NOMO-1 treated with DMSO at 0.1 percent for 48 hours (cell line): Measurements from ENCODE around the gene SCUBE1.

Experiments used
- DNase-seq: peaks from one replicate; lab custom pipeline; 2025; ENCODE audit not compliant: unreplicated experiment; lab: John Stamatoyannopoulos, UW

Gene SCUBE1

DNA sequence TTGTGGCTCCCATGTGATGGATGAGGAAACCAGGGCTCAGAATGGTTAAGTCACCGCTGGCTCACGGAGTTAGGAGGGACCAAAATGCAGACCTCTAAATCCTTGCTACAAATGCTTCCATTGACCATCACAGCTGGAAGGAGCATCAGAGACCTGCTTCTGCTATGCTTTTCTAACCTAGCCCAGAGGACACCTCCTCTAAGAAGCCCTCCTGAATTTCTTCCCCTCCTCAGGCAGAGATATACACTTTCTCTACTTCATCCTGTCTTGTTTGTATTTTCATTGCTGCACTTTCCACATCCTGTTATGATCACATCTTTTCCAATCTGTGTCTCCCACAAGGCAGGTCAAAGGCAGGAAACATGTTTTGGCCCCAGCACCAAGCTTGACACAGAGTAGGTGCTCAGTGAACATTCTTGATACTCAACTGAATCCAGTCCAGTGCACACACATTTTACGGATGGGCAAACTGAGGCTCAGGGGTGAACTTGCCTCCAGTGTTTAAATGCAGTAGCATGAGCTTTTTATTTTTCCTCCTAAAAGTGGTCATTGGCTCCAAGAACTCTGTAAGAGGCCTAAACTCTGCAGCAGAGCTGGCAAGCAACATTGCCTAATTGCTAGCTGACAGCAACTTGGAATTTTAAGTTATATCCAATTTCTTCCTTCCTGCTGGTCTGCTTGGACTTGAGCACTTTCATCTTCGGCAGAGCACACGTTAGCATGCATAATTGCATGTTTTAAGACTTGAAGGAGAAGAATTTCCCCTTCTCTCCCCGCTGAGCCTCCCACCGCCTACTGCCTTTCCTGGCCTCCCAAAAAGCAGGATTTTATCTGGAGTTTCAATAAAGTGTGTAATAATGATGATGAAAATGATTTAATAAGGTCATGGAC, 12.7 kb downstream of the SCUBE1 start:
- DNase-seq: no peak

DNA sequence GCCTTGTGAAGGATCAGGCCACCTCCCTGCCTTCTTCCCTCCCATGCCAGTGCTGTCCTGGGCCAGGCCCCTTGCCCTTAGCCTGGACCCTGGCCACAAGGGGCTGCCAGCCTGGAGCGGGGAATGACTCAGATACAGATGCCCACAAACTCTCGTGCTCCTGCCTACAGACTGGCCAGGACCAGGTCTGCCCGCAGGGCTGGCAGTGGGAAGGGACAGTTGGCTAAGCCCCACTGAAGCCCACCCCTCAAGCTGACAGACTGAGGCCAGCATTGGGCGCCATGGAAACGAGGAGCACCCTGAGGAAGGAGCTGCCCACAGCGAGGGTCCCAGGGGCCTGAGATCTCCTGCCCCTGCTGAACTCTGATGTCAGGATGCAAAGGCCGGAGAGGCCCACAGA, 14.1 kb downstream of the SCUBE1 start:
- no peak for DNase-seq

DNA sequence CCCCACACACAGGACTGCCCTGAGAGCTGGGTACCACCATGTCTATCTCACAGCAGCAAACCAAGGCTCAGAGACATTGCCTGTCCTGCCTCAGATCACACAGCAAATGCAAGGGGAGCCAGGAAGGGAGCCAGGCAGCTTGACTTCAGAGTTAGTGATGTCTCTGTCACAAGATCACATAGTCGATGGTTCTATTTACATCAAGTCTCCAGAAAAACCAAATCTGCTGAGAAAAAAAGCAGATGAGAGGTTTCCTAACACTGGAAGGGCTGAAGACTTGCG, 16.1 kb downstream of the SCUBE1 start:
- no peak for DNase-seq

DNA sequence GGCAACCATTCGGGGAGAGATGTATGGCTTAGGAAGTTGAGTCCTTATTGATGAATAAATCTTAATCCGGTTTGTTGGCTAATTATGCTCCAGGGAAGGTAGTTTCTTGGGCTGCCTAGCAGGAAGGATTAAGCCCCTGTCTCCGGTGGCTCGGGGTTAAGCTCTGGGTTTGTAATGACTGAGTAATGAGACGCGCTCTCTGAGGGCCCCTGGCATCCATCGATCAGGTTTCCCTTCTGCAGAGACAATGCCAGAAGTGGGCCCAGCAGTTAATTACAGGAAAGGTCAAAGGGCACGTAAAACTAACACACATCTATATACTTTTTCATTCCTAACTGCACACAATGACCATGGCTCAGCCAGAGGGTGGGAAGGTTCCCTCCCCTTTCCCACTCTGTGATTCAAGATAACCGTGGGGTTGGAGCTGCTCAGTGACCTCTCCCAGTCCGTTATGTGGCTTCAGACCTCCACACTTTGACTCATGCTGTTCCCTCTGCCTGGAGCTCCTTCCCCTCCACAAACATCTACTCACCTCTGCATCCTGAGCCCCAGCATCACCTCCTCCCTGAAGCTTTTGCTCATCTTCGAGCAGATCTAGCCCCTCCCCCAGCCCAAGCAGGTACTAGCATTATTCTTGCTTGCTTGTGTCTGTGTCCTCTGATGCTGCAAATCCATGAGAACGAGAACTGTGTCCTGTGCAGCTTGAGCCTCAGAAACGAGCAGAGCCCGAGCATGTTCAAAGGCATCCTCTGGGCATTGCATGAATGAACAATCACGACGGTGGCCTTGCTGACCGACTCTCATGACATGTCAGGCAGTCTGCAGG, 16.6 kb downstream of the SCUBE1 start:
- no peak for DNase-seq

DNA sequence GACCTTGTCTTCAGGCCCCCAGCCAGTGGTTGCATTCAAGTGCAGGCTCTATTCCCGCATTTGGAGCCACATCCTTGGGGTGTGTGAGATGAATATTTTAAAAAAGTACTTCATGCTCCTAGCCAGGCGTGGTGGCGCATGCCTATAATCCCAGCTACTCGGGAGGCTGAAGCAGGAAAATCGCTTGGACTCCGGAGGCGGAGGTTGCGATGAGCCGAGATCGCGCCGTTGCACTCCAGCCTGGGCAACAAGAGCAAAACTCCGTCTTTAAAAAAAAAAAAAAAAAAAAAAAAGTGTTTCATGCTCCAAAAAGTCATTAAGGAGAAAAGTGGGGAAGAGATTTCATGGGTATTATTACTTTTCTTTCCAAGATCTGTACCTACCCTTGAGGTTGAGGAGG, 18.0 kb downstream of the SCUBE1 start:
- DNase-seq: no peak

DNA sequence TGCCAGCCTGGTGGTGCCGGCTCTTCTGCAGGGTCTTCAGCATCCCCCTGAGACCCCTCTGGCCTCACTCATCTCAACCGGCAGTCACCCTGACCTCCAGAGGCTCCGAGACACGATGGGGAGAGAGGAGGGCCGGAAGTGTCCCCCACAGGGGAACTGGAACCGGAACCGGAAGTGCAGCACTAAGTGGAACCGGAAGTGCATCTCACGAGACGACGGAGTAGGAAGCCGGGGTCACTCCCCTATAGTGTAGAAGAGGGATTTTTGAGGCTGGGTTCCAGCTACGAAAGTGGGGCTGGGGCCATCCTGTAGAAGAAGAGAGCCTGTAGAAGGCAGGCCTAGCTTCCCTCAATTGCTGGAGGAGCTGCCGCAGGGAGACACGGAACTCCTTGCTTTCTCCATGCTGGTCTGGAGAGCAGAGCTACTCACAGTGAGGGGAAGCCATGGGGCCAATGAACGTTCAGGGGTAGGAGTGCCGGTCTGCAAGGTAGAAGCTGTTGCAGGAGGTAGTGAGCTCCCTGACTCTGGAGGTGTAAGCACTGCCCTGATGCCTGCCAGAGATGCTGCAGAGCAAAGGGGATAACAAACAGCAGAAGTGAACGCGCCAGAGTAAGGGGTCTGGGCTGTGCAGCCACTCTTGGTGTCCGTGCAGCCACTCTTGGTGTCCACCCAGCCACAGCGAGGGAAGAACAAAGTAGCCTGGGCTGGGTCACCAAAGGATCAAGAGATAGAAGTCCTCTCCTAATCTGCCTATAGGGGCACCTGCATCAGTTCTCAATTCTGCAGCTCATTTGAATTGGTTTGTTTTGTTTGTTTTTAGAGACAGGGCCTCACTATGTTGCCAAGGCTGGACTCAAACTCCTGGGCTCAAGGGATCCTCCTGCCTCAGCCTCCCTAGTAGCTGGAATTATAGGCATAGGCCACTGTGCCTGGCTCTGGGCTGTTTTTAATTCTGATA, 21.9 kb downstream of the SCUBE1 start:
- DNase-seq: peak; percentile 34

DNA sequence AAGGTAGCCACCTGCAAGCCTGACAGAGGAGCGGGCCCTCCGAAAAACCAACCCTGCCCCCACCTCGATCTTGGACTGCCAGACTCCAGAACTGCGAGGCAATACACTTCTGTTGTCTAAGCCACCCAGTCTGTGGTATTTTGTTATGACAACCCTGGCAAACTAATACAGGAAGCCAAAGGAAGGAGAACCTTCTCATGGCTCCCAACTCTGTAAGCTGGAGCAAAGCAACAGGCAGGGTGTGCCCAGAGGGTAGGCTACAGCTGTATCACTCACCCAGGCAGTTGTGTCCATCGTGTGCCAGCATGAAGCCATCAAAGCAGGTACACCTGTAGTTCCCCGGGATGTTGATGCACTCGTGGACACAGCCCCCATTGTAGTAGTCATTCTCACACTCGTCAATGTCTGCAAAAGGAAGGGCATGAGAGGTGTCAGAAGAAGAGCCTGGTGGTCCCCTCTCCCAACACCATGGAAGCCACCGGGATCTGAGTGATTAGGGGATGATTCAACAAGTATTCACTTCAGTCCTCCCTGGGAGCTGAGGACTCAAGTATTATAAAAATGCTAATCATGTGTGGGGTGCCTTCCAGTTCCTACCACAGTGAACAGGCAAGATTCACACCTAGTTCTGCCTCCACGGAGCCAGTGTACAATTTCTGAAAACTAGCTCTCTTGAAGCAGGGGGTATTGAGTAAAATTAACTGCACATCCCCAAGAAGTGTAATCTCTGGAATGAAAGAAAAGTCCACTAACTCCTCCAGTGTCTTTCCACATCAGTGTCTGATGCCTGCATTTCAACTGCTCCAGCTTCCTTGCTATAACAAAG, 23.3 kb downstream of the SCUBE1 start:
- no peak for DNase-seq

DNA sequence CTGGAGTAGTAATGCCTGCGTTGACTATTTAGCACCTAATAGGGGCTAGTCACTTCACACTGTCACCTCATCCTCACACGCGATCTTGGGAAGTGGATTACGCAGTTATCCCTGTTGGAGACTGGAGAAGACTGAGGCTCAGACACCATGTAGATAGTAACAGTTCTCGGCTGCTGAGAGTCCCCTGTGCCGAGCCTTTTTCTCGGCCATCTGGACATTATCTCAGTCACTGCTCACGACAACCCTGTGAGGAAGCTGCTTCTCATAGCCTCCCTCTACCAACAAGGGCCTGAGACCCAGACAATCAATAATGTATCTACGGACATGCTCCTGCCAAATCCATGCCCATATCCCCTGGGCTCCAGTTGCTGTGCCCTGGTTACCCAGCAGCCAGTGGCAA, 25.9 kb downstream of the SCUBE1 start:
- no peak for DNase-seq

DNA sequence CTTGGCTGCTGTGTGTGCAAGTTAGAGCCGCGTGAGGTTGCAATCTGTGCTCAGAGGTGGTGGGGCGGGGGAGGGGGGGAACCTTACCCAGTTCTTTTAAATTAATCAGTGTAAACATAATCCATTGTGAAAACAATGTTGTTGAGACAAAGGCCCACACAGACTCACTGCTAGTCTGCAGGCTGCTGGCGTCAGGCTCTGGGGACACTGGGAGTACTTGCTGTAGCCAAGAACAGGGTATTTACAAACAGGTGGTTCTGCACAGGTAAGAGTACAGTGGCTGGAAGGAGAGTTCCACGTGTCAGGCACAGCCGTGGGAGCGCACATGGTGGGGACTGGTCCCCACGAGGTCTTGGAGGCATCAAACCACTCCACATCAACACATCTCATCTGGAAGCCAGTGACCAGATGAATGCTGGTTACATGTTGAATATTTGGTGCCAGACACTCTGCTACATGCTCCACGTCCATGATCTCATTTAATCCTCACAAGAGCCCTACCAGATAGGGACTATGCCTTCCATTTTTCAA, 27.4 kb downstream of the SCUBE1 start:
- no peak for DNase-seq

DNA sequence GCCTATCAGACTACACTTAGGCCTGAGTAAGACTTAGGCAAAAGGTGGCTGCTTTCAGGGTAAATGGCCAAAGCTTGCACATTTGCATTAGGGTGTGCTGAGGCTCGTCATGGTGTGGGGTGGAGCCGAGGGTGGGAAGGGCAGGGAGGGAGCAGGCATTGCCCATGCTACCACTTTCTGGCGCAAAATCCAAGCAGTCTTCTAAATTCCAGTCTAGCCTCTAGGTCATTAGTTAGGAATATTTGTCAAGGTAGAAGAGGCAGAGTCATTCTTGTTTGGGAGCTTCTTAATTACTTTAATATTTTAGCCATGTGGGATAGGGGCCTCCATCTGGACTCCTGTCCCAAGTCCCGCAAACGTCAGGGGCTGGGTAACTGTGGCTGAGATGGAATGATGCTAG, 28.6 kb downstream of the SCUBE1 start:
- no peak for DNase-seq

DNA sequence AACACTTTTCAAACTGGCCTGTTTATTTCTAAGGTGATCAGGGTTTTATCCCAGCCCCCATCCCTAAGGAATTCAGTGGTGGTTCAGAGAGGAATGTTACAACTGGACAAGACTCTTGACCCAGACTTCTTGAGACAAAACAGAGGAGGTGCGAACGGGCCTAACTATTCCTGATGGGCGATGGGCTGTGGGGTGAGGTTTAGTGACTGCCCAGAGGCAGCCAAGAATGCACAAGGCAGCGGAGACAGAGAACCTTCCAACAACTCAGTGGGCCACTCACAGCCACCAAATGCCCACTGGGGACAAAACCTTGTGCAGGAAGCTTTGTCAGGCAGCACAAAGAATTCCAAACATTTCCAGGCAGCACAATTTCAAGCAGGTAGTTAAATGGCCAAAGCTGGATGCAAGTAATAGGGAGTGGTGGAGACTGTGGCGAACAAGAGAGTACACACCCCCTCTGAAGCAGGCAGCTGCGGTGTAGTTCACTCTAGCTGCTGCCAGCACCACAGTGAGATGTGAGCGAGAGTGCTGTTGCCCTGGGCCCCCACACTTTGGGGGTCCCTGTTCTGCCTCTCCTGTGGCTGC, 29.2 kb downstream of the SCUBE1 start:
- no peak for DNase-seq

DNA sequence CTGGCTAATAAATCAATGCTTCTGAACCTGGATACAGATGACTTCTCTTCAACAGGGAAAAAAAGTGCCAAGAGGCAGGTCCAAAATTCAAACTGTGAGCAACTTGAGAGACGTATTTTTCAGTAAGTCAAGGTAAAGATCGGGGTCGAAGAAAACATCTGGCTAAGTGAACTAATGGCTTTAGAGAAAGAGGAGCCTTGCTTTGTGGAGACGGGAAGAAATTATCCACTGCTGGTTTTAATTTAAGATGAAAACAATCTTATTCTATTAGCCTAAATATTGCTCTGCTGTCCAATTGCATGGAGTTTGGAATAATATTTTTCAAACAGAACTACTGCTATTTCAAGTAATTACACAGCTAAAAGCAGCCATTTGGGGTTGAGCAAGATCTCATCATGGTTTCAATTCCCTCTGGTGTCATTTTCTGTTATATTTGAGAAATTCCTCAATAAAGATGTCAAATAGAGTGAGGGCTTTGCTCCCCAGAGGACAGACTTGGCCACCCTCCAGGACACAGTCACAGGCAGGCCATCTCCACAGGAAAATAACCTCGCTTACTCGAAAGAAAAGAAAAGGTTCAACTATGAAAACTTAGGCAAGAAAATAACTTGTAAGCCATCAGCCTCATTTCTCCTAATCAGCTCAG, 29.8 kb downstream of the SCUBE1 start:
- DNase-seq: peak; percentile 85

DNA sequence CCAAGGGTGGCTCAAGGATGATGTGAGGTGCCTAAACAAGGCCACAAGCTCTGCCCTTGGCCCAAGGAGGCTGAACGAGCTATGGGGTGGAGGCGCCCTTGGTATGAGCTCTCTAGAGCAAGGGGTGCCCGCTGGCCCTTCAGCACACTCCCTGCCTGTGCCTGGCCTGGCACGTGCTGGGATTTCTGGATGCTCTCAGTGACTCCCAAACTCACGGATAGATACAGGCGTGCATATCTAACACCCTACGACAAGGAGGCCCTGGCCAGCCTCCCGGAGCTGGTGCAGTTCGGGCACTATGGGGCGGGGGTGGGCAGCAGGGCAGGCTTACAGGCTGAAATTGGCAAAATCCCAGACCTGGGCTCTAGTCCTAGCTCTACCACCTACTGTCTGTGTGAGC, 30.6 kb downstream of the SCUBE1 start:
- DNase-seq: no peak

DNA sequence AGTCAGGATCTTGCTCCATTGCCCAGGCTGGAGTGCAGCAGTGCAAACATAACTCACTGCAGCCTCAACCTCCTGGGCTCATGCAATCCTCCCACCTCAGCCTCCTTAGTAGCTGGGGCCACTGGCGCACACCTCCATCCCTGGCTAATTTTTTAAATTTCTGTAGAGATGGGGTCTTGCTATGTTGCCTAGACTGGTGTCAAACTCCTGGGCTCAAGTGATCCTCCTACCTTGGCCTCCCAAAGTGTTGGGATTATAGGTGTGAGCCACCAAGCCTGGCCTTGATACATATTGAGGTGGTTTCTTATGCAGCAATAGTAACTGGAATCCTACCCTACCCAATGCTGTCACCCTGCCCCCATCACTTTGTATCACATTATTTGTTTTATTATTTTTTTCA, 32.4 kb downstream of the SCUBE1 start:
- no peak for DNase-seq

DNA sequence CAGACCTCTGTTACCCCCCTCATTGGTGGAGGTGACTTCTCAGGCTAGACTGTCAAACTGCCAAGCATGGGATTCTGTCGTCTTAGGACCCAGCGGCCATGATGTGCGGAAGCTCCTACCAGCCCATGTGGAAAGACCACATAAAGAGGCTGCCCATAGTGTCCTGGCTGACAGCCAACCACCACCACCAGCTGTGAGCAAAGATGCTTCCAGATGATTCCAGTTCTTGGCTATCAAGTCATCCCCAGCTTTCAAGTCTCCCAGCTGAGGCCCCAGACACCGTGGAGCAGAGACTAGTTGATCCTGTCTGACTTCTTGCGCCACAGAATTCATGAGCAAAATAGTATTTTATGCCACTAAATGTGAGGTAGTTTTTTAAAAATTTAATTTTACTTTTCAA, 32.9 kb downstream of the SCUBE1 start:
- DNase-seq: no peak

DNA sequence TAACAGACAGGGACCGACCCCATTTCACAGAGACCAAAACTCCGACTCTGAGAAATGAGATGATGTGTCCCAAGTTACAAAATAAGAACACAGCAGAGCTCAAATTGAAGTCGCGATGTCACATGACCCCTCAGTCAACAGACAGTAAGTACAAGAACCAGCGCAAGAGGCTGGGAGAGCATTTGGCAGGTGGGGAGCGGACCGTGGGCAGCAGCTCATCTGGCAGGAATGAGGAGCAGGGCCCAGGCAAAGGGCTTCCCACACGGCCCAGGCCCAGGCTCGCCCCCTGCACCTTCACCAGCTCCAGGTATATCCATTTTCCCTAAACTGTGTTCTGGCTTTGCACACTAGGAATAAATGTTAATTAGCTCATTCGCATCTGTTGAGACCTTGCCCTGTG, 34.3 kb downstream of the SCUBE1 start:
- no peak for DNase-seq

DNA sequence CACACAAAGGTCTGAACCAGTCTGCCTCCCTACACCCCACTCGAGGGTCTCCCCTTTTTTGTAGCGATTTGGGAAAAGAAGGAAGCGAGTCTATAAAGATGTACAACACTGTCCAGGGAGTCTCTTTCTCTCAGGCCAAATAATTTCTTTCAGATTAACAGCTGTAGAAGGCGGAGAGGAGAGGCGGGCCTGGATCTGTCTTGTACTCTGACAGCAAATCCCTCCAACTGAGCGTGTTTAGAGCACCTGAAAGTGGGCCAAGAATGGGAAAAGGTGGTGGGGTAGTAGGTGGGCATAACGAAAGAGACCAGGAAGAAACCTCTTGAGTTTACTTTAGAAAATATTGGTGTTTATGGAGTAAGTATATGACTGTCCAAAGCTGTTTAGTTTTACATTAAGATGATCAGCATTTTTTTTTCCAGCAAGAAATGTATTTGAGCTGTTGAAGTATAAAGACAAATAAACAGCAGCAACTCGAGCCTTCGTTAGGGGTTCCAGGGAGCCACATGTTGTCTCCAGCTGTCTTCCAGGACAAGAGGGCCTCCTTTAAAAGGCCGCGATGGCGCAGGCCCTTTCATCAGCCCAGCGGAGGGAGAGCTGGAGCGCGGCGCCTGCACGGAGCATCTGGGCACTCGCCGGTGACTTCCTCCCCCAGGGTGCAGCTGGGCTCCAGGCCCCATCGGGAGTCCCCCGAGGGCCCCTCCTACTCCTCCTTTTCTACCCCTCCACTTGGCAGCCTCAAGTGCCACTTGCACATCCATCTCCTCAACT, 34.9 kb downstream of the SCUBE1 start:
- DNase-seq: no peak

DNA sequence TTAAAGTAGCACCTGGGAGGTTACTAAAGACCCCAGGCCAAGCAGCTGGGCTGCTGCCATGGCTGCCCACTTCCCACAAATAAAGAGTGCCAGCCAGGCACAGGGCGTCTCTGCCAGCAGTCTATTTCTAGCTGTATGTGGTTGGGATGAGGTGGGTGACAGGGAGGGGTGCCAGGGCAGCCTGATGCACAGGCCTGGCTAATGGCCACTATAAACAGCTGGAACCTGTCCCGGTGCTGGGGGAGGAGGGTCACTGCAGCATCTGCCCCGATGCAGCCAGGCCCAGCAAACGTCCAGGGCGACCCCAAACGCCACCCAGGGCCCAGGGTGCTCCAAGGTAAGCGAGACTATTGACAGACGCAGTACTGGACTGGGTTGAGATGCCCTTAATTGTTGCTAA, 37.4 kb downstream of the SCUBE1 start:
- no peak for DNase-seq
